Measurements from ENCODE around the gene NT5DC2. TPM values are rescaled to one million over a fixed set of nuclear protein-coding genes. Genes with fewer than 3 reads are reported as not detected.

NT5DC2 gene
- total RNA-seq, 4 donors from 2014 or later, result 5.1 to 17.3 (median 14.7) TPM

DNA sequence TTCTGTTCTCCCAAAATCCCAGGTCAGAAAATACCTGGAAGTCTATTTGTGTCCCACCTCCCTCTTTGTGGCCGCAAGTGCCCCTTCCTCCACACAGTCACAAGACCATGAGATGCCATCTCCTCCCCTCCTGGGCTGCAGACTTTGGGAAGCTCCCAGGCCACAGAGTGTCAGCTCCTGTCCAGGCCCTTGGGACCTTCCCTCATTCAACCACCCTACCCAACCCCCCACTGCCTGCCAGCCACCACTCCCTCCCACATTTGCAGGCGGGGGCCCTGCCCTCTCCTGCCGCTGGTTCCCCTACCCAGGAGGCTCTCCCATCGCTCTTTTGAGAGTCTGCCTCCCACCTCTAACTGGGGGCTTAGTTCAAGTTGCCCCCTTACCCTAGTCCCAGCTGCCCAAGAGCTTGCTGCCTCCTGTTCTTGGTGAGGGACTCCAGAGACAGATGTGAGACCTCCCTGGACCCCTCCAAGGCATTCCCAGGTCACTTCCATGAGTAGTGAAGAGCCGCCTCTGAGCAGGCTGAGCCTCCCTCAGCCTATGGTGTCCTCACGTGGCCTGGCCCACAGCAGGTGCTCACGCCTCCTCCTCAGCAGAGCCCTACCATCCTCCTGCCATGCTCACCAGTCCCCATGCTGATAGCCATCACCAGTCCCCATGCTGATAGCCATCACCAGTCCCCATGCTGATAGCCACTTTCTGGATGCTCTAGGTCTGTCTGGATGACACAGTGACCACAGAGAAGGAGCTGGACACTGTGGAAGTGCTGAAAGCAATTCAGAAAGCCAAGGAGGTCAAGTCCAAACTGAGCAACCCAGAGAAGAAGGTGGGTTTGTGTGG, 54.4 kb downstream of the NT5DC2 start:
- no peak for DNase-seq
- H3K36me3 ChIP-seq, result peaks cover 0 to 87% (median 3%) of the 10 kb centered on the region in 3 donors
- H3K9me3 ChIP-seq, result no peaks in the 10 kb centered on the region
- TF ChIP-seq POLR2A (IDR thresholded peaks at IDR 0.05), result no peak
- TF ChIP-seq, protein P1, sequence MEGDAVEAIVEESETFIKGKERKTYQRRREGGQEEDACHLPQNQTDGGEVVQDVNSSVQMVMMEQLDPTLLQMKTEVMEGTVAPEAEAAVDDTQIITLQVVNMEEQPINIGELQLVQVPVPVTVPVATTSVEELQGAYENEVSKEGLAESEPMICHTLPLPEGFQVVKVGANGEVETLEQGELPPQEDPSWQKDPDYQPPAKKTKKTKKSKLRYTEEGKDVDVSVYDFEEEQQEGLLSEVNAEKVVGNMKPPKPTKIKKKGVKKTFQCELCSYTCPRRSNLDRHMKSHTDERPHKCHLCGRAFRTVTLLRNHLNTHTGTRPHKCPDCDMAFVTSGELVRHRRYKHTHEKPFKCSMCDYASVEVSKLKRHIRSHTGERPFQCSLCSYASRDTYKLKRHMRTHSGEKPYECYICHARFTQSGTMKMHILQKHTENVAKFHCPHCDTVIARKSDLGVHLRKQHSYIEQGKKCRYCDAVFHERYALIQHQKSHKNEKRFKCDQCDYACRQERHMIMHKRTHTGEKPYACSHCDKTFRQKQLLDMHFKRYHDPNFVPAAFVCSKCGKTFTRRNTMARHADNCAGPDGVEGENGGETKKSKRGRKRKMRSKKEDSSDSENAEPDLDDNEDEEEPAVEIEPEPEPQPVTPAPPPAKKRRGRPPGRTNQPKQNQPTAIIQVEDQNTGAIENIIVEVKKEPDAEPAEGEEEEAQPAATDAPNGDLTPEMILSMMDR (IDR thresholded peaks at IDR 0.05), result no peak
- H3K4me3 ChIP-seq, result no peak overlapping the region
- no peak overlapping the region for H3K27ac ChIP-seq
- no peaks in the 10 kb centered on the region for H3K27me3 ChIP-seq
- H3K4me1 ChIP-seq, result no peaks in the 10 kb centered on the region

DNA sequence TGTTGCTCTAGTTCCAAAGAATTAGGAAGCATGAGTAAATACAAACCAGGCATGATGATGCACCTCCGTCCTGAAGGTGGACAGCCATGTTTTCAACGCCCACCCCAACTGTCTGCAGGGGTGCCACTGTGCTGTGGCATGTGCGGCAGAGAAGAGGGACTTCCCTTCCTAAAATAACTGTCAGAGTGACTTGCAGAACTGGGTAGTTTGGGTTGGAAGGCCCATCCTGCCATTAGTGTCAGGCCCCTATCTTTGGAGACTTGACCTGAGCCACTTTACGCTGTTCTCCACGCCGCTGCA, 55.9 kb downstream of the NT5DC2 start:
- Histone ChIP-seq H3K4me1 (no peaks in the 10 kb centered on the region), H3K27me3 (no peaks in the 10 kb centered on the region), H3K27ac (no peak overlapping the region), H3K4me3 (no peak overlapping the region), H3K9me3 (no peaks in the 10 kb centered on the region), H3K36me3 (peaks cover 0 to 98% (median 3%) of the 10 kb centered on the region in 3 donors)
- TF ChIP-seq, protein P1 (IDR thresholded peaks at IDR 0.05), result no peak
- TF ChIP-seq POLR2A (IDR thresholded peaks at IDR 0.05), result no peak
- DNase-seq, result no peak

DNA sequence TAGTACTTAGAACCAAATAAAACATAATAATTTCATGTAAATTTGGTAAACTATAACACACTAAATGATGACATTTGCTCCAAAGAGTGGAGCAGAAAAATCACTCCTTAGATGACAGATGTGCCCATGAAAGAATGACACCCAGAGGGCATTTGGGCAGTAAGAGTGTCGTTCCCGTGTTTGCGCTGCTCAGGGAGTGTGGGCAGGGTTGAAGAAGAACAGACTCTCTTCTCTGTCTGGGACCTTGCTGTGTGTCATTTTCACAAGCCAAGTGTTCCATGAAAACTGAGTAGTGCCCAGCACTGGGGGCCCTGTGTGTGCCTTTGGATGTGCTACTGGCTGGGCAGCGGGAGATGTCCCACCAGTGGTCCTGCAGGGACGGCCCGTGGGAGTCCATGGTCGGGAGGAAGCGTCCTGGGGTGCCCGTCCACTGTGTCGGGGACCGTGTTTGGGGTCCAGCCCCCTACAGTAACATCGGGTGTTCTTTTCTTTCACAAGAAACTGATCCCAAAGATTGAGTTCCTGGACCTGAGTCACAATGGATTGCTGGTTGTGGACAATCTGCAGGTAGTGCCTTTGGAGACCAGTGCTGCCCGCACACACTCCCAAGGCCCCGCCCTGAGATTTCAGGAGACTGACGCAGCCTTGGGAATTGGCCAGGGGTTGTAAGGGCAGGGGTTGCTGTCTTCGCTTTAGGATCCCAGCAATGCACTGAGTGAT, 56.4 kb downstream of the NT5DC2 start:
- no peak for TF ChIP-seq POLR2A (IDR thresholded peaks at IDR 0.05)
- TF ChIP-seq, protein P1 (IDR thresholded peaks at IDR 0.05), result no peak
- Histone ChIP-seq H3K27ac (no peak overlapping the region), H3K36me3 (peaks cover 0 to 99% (median 3%) of the 10 kb centered on the region in 3 donors), H3K4me3 (no peak overlapping the region), H3K4me1 (no peaks in the 10 kb centered on the region), H3K9me3 (no peaks in the 10 kb centered on the region), H3K27me3 (no peaks in the 10 kb centered on the region)
- DNase-seq, result no peak

Small RNA genes lying within 50 kb of the gene (small RNA-seq; reads per million reads assigned to genes)
- 0 reads per million in 2 donors for gene RNU6-856P
- gene RNU6ATAC16P, result 0 reads per million in 2 donors

Other genes starting within 250 kb of the NT5DC2 start
- gene GLYCTK, start 246.0 kb downstream of the NT5DC2 start, total RNA-seq, result 100 to 1,000 TPM in 3 of 4 donors, 10 to 100 TPM in 1; 89.1 to 274 (median 224) TPM
- 100 to 1,000 TPM in 1 of 4 donors, 10 to 100 TPM in 3; 19.3 to 103 (median 64.2) TPM for gene DNAH1, start 217.5 kb downstream of the NT5DC2 start, total RNA-seq
- 10 to 100 TPM; 49.9 to 94.4 (median 77.0) TPM for gene BAP1, start 123.8 kb downstream of the NT5DC2 start, total RNA-seq
- 10 to 100 TPM; 12.4 to 34.6 (median 17.4) TPM for gene PHF7, start 123.2 kb downstream of the NT5DC2 start, total RNA-seq
- 10 to 100 TPM; 18.8 to 24.8 (median 22.0) TPM for gene SEMA3G, start 88.8 kb downstream of the NT5DC2 start, total RNA-seq
- gene TNNC1, start 79.8 kb downstream of the NT5DC2 start, total RNA-seq, result not detected
- gene NISCH, start 78.3 kb downstream of the NT5DC2 start, total RNA-seq, result 100 to 1,000 TPM in 3 of 4 donors, 10 to 100 TPM in 1; 65.7 to 150 (median 128) TPM
- 10 to 100 TPM; 27.0 to 98.2 (median 67.2) TPM for gene STAB1, start 38.5 kb downstream of the NT5DC2 start, total RNA-seq
- gene UQCC5, start 2.7 kb upstream of the NT5DC2 start, total RNA-seq, result 1 to 10 TPM; 1.7 to 7.7 (median 4.1) TPM
- 100 to 1,000 TPM in 1 of 4 donors, 10 to 100 TPM in 3; 68.1 to 120 (median 82.1) TPM for gene PBRM1, start 152.1 kb upstream of the NT5DC2 start, total RNA-seq
- 100 to 1,000 TPM in 1 of 4 donors, 10 to 100 TPM in 3; 21.5 to 249 (median 48.6) TPM for gene GNL3, start 152.2 kb upstream of the NT5DC2 start, total RNA-seq
- 10 to 100 TPM; 25.6 to 31.2 (median 30.3) TPM for gene GLT8D1, start 171.9 kb upstream of the NT5DC2 start, total RNA-seq
- gene SPCS1, start 172.2 kb upstream of the NT5DC2 start, total RNA-seq, result 100 to 1,000 TPM in 1 of 4 donors, 10 to 100 TPM in 3; 33.8 to 123 (median 65.3) TPM
- 10 to 100 TPM; 16.5 to 39.6 (median 20.6) TPM for gene NEK4, start 237.1 kb upstream of the NT5DC2 start, total RNA-seq
- not detected for gene ITIH1, start 243.7 kb upstream of the NT5DC2 start, total RNA-seq